Measurements from ENCODE around the gene LPP.

The LPP gene

DNA sequence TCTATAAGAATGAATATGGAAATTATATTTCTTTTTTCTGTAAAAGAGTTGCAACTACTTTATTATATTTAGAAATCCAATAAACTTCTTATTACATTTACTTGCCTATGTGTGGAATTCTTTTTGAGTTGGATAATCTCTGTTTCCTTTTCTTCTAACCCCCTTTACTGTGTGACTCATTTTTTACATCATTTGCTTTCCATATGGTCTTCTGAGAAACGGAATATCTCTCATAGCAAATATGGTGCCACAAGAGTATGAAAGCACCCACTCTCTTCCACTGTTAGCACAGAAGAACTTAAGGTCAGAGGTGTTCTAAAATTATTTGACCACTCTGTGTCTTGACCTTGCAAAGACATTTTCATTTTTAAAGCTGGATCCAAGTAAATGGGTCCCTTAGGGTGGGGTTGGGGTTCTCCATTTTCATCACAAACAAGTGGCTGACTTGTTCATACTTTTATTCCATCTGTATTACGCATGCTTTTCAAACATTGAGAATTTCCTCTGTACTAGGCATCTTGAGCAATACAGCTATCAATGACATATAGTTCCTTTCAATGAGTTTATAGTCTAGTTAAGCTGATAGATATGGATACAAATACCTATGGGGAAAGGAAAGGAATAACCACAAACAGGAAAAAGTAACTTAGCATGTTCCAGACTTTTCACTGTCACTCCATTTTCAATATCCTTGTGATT lies 736.8 kb downstream of the LPP start:
- H3K4me3 ChIP-seq (ENCODE audit: control insufficient read depth, low read depth, low read length) = no peak overlapping the region
- TF ChIP-seq, protein P1, sequence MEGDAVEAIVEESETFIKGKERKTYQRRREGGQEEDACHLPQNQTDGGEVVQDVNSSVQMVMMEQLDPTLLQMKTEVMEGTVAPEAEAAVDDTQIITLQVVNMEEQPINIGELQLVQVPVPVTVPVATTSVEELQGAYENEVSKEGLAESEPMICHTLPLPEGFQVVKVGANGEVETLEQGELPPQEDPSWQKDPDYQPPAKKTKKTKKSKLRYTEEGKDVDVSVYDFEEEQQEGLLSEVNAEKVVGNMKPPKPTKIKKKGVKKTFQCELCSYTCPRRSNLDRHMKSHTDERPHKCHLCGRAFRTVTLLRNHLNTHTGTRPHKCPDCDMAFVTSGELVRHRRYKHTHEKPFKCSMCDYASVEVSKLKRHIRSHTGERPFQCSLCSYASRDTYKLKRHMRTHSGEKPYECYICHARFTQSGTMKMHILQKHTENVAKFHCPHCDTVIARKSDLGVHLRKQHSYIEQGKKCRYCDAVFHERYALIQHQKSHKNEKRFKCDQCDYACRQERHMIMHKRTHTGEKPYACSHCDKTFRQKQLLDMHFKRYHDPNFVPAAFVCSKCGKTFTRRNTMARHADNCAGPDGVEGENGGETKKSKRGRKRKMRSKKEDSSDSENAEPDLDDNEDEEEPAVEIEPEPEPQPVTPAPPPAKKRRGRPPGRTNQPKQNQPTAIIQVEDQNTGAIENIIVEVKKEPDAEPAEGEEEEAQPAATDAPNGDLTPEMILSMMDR (IDR thresholded peaks at IDR 0.05; ENCODE audit: control insufficient read depth, insufficient read depth, low read depth, low read length, missing control alignments) = no peak
- peak; percentile 38 for DNase-seq (ENCODE audit: low read depth)

DNA sequence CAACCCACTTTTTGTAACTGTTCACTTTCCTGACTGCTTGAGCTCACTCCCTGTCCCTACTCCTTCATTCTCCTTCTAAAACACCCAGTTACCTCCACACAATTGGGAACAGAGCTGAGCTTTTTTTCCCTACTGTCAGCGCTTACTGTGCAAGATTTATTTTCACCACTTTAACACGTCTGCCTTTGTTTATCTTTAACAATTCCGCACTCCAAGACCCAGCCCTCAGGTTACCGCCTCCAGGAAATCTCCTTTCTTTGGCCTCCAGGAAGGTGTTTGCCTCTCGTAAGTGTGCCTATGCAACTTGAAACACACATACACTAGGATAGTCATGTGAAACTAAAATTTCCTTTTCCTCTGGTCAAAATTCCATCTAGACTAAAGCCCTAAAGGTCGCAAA lies 745.9 kb downstream of the LPP start:
- no peak for DNase-seq (ENCODE audit: low read depth)
- H3K4me3 ChIP-seq (ENCODE audit: control insufficient read depth, low read depth, low read length) = no peak overlapping the region
- TF ChIP-seq, protein P1 (IDR thresholded peaks at IDR 0.05; ENCODE audit: control insufficient read depth, insufficient read depth, low read depth, low read length, missing control alignments) = no peak

DNA sequence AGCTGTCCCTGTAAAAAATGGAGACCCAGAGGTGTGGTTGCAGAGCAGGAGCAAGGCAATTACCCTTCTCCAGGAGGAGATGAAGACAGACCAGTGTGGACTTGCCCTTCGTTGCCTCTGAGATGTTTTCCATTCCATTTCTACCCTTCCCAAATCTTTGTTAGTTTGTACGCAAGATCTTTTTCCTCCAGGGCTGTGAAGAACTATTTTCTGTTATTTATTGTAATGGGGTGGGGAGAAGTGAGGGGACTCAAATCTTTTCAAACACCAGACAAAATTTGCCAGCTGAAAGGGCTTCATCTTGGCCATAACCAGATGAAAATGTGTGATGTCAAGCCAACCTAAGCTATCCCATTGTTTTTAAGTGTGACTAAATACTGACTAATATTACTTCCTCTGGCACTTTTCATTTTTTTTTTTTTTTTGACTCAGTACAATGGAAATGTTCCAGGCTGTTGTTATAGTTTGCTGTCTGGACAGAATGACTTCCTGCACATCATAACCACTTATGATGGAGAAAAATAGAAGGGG lies 746.5 kb downstream of the LPP start:
- DNase-seq (ENCODE audit: low read depth) = peak; percentile 55
- no peak overlapping the region for H3K4me3 ChIP-seq (ENCODE audit: control insufficient read depth, low read depth, low read length)
- TF ChIP-seq, protein P1 (IDR thresholded peaks at IDR 0.05; ENCODE audit: control insufficient read depth, insufficient read depth, low read depth, low read length, missing control alignments) = no peak

- no peak overlapping the region for H3K4me3 ChIP-seq (ENCODE audit: control insufficient read depth, low read depth, low read length)
- TF ChIP-seq, protein P1 (IDR thresholded peaks at IDR 0.05; ENCODE audit: control insufficient read depth, insufficient read depth, low read depth, low read length, missing control alignments) = no peak
- no peak for DNase-seq (ENCODE audit: low read depth)
These were observed 747.2 kb downstream of the LPP start for GRCh38 chr3:188901126-188901525.

GRCh38 chr3:188901671-188902287 lies 747.8 kb downstream of the LPP start:
- TF ChIP-seq, protein P1 (IDR thresholded peaks at IDR 0.05; ENCODE audit: control insufficient read depth, insufficient read depth, low read depth, low read length, missing control alignments) = no peak
- H3K4me3 ChIP-seq (ENCODE audit: control insufficient read depth, low read depth, low read length) = no peak overlapping the region
- DNase-seq (ENCODE audit: low read depth) = no peak

GRCh38 chr3:188904670-188905069 lies 750.7 kb downstream of the LPP start:
- peak; percentile 29 for DNase-seq (ENCODE audit: low read depth)
- no peak overlapping the region for H3K4me3 ChIP-seq (ENCODE audit: control insufficient read depth, low read depth, low read length)
- TF ChIP-seq, protein P1 (IDR thresholded peaks at IDR 0.05; ENCODE audit: control insufficient read depth, insufficient read depth, low read depth, low read length, missing control alignments) = no peak

All from AG09309 (cell line).